ENCODE data around the gene BRME1. TPM values are rescaled to one million over a fixed set of nuclear protein-coding genes. Genes with fewer than 3 reads are reported as not detected.
"Not testable (repeated sequence)": the region's sequence is repeated elsewhere in the genome, so short reads cannot be mapped to it uniquely, and the experiment has no call there.

Gene BRME1
- total RNA-seq, 1 donor from 2014 or later, result 1.4 TPM

GRCh38 chr19:13926010-13926409 is 20.1 kb upstream of the BRME1 start:
- no peak for TF ChIP-seq CTCF (conservative IDR thresholded peaks at IDR 0.05; ENCODE audit: low read depth, low read length)
- no peak for DNase-seq (ENCODE audit: low read depth)
- H3K4me3 ChIP-seq (ENCODE audit: low read depth, low read length), result no peak overlapping the region

- DNase-seq (ENCODE audit: low read depth), result no peak
- no peak for TF ChIP-seq CTCF (conservative IDR thresholded peaks at IDR 0.05; ENCODE audit: low read depth, low read length)
- no peak overlapping the region for H3K4me3 ChIP-seq (ENCODE audit: low read depth, low read length)
Measured at GRCh38 chr19:13923194-13923987, 17.5 kb upstream of the BRME1 start.

- H3K4me3 ChIP-seq (ENCODE audit: low read depth, low read length); DNase-seq (ENCODE audit: low read depth): not testable (repeated sequence)
Measured at GRCh38 chr19:13922118-13922517, 16.2 kb upstream of the BRME1 start.

GRCh38 chr19:13920940-13921747 is 15.2 kb upstream of the BRME1 start:
- no peak for TF ChIP-seq CTCF (conservative IDR thresholded peaks at IDR 0.05; ENCODE audit: low read depth, low read length)
- H3K4me3 ChIP-seq (ENCODE audit: low read depth, low read length), result no peak overlapping the region
- no peak for DNase-seq (ENCODE audit: low read depth)

- no peak overlapping the region for H3K4me3 ChIP-seq (ENCODE audit: low read depth, low read length)
- DNase-seq (ENCODE audit: low read depth), result no peak
- no peak for TF ChIP-seq CTCF (conservative IDR thresholded peaks at IDR 0.05; ENCODE audit: low read depth, low read length)
Measured at GRCh38 chr19:13920524-13920923, 14.6 kb upstream of the BRME1 start.

GRCh38 chr19:13918726-13919411 is 13.0 kb upstream of the BRME1 start:
- no peak for TF ChIP-seq CTCF (conservative IDR thresholded peaks at IDR 0.05; ENCODE audit: low read depth, low read length)
- H3K4me3 ChIP-seq (ENCODE audit: low read depth, low read length), result no peak overlapping the region
- no peak for DNase-seq (ENCODE audit: low read depth)

GRCh38 chr19:13917888-13918406 is 12.0 kb upstream of the BRME1 start:
- no peak for DNase-seq (ENCODE audit: low read depth)
- TF ChIP-seq CTCF (conservative IDR thresholded peaks at IDR 0.05; ENCODE audit: low read depth, low read length), result no peak
- H3K4me3 ChIP-seq (ENCODE audit: low read depth, low read length), result no peak overlapping the region

All from epithelial cell of proximal tubule (primary cell).